ENCODE data around the gene FAF1.
A peak's percentile ranks its signal among the peaks of the same experiment; 100 is the strongest.

FAF1 gene

DNA sequence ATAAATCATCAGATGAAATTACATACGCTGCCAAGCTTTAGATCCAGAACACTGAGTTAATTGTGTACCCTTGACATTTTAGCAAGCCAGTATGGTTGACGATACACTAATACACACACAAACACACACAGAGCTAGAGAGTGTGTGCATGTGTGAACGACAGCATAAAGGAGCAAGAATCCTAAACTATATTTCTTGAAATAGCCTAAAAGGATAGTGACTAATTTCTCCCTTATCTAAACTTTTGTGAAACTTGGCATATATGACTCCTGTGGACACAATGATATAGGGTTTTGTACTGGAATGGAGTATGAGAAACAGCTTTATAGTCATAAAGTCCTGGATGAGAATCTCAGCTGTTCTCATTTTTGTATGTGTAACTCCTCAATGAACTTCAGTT is 471.7 kb downstream of the FAF1 start:
- no peak for DNase-seq (ENCODE audit: low spot score)

DNA sequence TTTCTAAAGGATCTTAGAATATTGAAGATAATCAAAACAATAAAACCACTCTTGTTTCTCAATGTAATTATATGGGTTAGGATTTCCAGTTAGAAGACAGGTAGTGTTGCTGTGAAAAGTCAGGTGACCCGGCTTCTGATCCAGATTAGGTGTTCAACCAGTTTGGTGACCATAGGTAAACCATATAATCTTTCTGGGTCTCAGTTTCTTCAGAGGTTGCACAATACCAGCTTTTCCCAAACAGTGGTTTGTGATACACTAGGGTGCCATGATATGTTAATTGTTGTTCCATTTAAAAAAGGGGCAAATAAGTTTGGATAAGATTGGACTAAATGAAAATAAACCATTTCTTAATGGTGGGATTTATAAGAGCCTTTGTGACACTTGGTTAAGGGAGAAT is 472.3 kb downstream of the FAF1 start:
- DNase-seq (ENCODE audit: low spot score) = no peak

DNA sequence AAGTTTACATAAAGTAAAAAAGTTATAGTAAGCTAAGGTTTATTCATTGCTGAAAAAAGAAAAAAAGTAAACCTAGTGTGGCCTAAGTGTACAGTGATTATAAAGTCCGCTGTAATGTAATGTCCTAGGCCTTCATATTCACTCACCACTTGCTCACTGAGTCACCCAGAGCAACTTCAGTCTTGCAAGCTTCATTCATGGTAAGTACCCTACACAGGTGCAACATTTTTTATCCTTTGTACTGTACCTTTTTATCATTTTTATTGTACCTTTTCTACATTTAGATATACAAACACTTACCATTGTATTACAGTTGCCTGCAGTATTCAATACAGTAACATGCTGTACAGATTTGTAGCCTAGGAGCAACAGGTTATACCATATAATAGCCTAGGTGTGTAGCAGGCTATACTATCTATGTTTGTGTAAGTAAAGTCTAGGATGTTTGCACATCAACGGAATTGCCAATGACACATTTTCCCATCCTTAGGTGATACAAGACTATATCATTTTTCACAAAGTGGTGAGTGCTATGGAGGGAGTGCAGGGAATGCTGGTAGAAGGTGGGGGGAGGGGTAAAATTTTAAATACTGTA is 478.8 kb downstream of the FAF1 start:
- no peak for DNase-seq (ENCODE audit: low spot score)

DNA sequence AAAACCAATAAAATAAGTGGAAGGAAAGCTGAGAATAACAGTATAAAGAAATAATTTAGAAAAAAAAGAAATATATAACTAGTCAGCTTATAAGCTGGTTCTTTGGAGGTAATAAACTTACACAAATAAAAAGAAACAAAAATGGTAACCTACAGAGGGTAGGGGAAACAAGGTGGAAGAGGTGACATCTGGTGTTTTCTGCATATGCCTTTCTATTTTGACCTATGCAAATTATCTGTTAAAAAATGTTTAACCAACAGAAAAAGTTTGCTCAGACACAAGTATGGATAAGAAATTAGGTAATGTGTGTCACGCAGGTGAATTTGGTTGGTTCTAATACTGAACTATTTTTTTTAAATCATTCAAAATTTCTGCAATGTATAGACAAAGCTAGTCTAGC is 483.3 kb downstream of the FAF1 start:
- no peak for DNase-seq (ENCODE audit: low spot score)

DNA sequence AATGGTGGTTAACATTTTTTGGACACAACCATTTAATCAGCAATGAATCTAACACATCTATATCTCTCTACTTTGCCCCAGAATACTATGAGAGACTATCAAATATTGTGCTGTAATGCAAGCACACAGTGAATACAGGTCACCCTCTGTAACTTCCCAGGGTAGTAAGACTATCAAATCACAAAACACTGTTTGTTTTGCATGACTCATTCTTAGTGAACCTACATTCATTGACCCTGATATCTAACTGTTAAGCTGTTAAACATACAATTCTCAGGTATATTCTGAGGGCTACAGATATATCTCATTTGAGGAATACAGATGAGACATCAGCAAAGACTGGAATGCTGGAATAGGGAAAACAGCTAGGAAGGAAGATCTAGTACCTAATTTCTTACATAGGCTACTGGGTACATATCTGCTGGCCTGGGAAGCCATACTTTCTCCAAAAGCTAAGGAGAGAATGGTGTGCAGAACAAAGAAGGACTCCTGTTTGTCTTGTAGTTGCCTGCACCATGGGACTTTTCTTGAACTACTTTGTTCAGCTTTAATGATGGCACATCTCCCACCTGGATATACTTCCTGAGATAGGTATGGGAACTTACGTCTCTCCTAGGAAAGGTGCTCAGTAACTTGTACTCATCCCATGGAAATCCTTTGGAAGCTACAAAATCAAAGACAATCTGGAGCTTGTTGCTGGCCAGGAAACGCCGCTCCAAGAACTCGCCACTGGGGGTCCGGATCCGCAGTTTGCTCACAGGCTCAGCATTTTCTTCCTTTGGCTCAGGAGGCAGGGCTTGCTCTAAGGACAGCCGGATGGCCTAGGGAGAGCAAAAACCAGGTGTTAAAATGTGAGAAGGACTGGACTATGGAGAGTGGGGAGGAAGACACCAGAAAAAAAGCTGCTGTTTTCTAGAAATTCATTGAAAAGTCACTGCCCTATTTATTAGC is 484.9 kb downstream of the FAF1 start:
- no peak for DNase-seq (ENCODE audit: low spot score)

DNA sequence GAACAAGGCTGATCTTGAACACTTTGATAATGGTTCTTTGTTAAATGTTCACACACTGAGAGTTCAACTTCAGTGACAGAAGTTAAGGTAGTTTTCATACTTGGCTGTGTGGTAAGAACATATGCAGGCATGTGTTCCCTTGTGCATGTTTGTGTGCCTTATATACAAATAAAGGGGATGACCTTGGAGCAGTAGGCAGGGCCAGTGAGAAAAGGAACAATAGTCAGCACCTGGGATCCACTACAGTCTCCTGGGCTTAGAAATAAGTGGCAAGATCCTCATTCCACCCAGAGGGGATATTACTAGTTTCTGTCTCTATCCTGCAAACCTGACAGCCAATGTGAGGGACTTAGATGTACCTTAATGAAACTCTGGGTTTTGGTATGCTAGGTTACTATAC is 486.6 kb downstream of the FAF1 start:
- DNase-seq (ENCODE audit: low spot score) = no peak

DNA sequence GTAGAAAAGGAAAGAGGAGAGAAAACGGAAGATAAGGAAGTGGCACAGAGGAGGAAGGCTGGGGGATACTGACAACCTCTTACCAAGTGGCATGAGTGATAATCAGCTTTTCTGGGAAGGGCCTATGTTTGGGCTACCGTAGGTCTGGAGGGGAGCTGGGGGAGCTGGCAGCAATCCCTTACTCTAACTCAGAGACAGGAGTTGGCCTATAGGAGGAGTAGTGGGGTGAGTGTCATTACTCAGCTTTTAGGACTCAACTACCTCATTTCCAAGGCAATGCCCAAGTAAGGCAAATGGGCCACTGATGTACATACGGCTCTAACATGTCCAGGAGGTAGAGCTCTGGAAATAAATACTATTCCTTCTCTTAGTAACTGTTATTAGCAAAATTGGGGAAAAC is 488.1 kb downstream of the FAF1 start:
- DNase-seq (ENCODE audit: low spot score) = no peak

DNA sequence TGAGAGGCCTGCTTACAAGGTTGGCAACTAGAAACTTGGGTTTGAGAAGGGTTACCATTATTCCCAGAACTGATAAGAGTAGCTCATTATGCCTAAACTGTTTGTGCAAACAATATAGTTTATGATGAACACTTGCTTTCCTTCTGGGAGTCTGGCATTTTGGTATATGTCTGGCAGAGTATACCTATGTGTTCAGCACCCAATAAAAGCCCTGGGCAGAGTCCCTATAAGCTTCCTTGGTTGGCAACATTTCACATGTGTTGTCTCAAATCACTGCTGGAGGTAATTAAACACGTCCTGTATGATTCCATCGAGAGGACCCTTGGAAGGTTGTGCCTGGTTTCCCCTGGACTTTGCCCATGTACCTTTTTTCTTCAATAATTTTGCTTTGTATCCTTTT is 497.1 kb downstream of the FAF1 start:
- DNase-seq (ENCODE audit: low spot score) = no peak

DNA sequence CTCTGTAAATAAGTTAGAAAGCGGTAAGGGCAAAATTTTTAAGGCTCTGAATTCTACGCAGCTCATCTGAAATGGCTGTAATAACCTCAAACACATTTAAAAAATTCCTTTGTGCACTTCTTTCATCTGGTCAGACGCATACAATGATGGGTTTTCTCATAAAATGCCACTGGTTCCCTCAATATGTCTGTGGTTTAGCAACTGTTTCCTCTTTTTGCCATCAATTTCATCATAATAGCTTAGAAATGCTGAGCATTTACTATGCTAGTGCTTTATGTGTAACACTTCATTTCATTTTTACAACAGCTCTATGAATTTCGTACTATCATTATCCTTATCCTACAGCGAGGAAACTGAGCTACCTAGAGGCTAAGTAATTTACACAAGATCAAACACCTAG is 501.6 kb downstream of the FAF1 start:
- no peak for DNase-seq (ENCODE audit: low spot score)

DNA sequence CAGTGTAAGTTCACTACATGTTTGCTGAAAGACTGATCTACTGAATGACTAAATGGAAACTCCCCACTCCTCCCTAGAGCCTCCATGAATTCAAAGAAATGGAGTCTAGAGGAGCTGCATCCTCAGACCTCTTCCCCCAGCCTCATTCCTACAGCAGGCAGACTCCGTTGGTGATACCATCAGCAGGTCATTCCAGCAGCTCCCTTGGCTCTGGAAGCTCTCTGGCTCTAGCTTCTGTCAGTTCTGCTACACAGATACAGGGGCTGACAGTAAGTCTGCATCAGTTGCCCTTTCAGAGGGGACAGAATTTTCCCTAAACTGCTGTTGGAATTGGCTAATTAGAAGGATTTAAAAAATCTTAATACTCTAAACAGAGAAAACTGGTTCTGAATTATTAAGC is 505.2 kb downstream of the FAF1 start:
- DNase-seq (ENCODE audit: low spot score) = no peak

DNA sequence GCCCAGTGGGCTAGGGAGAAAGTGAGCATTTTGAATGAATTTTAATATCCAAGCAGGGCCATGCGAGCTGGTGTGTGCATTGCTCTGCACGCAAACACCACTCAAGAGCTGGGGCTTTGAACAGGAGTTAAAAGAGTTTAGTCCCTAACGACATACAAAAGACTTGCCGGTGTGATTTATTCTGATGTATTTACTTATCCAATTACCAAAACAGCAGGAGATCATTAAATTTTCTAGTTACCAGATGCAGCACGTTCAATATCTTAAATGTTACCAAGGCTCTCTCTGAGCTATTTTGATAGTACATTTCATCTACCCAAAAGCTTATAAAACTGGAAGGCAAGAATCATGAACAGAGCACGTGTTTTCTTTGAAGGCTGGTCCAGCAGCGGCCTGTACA is 506.8 kb downstream of the FAF1 start:
- no peak for DNase-seq (ENCODE audit: low spot score)

DNA sequence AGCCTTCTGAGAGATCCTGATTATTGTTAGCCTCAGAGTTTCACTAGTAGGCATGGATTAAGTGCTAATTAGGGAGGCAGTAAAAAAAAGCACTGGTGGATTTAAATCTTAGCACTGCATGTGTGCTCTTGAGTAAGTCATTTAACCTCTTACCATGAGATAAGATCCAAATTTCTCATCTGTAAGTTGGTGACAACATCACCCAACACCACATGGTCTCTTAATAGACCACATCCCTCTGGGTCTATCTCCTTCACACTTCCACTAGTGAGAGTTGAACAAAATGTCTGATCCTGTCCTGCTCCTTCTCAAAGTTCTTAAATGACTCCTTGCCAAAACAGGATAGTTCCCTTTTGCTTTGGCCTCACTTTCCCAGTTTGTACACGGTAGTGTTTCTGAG is 507.4 kb downstream of the FAF1 start:
- no peak for DNase-seq (ENCODE audit: low spot score)

DNA sequence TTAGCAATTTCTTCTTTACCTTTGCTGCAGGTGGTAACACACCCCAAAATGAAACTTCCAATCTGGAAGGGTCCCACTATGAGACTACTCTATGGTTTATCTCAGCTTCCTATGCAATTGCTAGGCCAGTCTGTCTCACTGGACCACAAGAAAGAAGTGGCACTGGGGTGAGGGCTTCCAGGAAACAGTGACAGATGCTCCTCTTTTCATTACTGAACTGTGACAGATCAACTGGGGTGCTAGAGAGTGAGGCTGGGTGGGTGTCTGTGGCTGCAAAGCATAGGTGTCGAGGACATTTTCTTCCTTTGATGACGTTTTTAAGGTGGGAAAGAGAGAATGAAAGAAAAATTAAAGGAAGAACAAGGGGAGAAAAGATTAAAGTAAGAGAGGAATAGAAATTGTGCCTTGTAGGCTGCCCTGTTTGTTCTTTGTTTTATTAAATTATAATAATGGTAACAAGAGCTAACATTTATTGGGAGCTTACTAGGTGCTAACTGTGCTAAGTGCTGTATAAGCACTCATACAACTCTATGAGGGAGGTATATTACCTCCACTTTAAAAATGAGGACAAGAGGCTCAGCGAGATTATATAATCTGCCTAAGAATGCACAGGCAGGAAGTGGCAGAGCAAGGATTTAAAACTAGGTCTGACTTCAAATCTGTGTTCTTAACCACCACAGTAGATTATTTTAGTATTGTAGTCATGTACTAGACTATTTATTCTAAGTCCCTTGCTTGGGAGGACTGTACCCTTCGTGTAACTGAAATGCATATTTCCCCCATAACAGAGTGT is 509.0 kb downstream of the FAF1 start:
- DNase-seq (ENCODE audit: low spot score) = no peak

DNA sequence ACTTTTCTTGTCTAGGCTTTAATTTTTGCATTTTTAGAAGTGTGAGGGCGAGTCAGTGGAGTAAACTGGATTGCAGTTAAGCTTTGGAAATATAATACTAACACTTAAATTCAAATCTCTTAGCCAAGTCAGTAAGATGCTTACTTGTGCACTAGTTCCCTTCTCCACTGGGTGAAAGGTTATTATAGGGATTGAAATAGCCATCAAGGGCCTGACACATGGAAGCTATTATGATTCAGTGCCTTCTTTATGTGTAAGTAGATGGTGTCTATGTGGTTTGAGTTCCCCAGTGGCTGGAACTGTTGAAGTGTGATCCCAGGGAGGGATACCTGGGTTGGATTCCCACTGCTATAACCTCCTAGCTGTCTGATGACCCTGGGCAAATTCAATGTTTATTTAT is 512.1 kb downstream of the FAF1 start:
- no peak for DNase-seq (ENCODE audit: low spot score)

DNA sequence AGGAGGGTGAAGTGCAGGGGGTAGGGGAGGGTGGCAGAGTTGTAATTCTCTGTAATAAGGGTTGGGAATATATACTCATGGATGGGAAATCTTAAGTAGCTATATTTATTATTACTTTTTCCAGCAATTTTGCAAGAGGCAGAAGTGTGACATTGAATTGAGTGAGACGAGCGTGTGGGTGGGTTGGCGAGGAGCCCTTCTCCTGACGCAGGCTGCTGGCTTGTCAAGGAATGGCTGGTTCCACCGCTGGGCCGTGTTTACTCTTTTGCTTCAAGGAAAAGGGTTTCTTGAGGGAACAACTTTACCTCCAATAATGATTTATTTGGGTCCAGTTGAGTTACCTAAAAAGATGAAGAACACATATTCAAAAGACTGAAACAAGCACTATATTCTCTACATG is 518.9 kb downstream of the FAF1 start:
- no peak for DNase-seq (ENCODE audit: low spot score)

DNA sequence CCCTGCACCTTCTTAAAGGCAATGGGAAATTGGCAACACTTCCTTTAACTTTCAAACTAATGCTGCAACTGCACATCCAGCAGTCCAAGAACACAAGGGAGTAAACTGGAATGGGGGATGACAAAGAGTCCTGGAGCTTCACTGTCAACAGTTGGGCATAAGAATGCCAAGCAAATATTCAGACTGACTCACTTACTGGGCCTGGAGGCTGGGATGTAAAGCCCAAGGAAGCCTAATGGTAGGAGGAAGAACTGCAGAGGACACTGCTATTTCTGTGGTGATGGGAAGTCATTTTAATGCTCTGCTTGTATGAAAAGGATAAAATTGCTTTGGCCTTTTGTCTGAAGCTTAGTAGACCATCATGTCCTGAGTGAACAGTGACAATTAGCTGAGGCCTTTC is 521.1 kb downstream of the FAF1 start:
- DNase-seq (ENCODE audit: low spot score) = no peak

DNA sequence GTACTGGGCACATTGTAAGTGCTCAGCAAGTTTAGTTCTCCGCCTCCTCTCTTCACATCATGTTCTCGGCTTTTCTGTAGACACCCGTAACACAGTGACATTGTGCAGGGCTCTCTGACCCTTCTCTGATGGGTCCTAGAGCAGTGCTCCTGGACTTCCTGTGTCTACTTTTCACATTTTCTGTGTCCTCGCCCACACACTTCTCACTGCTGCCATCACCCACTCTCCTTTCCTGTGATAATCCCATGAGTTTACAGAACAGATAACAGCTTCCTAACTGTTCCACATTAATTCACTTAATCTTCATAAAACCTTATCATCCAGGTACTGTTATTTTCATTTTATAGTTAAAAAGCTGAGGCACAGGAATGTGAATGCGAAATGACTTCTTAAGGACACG is 523.6 kb downstream of the FAF1 start:
- no peak for DNase-seq (ENCODE audit: low spot score)

DNA sequence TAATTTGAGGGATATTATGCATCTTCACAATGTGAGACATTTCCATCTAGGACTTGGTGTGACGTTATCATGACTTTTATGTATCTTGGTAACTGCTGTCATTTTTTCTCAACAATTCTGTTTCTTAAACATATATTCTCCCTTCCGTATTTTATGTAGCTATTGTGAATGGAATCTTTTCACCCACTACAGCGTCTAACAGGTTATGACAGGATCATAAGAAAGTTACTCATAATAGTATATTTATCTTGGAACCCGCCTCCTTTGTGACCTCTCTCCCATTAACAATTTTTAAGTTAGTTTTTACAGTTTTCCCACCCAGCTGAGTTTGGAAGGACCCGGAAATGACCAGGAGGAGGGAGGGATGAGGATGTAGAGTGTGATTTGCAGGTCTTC is 530.1 kb downstream of the FAF1 start:
- no peak for DNase-seq (ENCODE audit: low spot score)

DNA sequence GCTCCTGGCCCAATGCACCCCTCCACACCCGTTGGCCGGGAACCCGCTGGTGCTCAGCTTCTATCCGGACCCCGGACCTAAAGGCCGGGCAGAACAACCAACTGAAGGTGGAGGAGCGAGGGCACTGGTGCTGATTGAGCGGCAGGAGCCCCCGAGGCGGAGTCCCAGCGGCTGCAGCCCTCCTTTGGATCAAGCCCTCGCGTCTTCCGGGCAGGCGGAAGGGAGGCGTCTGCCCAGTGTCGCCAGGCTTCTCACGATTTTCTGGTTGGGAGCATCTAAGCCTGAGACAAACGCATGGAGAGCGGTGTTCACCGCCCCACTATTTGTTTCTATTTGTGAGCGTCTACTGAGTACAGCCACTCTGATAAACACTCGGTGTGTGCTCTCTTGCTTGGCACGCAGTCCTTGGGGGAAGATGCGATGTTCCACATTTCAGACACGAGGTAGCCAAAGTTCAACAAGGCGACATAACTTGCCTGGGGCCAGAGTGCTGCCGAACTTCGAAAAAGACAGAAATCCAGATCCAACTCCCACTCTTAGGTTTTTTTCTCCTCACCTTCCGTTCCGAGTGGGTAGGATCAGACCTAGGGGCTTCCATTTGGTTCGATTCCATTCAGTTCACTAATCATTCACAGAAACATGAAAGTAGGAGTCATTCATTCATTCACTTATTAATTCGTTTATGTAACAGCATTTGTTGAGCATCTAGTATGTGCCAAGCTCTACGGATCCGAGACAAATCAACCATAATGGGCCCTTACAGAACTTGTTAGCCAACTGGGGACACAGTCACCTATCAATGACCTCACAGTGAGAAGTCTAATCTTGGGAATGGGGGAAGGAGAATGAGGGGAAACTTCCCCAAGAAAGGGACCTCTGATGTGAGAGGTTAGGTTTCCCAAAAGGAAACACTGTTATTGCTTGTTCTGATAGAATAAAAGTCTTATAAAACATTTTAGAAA is 532.0 kb downstream of the FAF1 start:
- DNase-seq (ENCODE audit: low spot score) = peak; percentile 64

DNA sequence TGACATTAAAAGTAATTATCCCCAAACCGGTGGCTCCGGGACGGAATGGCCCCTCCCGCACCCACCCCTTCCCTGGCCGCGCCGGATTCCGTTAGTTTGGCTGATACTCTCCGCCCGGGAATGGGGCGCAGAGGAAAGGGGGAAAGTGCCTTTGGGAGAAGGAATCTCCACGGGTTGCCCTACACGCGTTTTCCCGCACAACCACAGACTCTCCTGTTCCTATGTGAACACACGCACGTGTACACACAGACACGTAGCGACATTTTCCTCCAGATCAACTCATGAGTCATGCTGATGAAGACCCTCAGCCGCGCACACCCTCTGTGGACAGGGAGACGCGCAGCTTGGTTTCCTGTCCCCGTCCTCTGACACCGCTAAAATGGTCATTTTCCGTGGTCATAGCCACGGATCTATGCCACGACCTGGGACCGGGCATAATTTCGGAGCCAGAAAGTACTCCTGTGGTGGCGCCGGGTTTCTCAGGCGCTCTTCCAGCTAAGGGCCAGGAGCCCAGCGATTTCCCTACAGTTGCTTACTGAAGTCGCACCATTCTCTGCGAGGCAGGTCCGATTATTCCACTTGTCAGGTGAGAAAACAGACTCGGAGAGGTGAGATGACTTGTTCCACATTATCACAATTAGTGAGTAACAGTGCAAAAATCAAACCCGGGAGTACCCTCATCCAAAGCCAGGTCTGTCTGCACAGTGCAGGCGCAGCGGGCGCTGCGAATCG is 532.8 kb downstream of the FAF1 start:
- DNase-seq (ENCODE audit: low spot score) = no peak

DNA sequence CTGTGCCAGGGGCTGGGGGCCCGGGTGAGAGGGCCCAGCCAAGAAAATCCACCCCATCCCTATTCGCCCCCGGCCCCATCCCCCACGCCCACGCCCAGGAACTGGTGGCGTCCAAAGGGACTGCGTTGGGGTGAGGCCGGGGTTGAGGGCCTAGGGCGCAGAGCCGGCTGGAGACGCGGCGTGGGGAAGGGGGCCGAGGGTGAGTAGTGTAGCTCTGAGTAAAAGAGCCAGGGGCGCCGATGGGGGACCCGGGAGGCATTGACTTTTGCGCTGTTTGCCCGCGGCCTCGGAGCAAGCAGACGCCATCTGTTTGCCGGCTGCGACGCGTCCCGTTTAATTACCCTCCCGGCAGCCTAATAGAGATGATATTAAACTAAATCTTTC is 533.4 kb downstream of the FAF1 start:
- no peak for DNase-seq (ENCODE audit: low spot score)

Data from left forelimb (tissue), 1 donor.